22Rv1 (cell line): ENCODE data around the gene CELF4.

Experiments used
- H3K27ac ChIP-seq: fragments of 450-650 bp; 2 replicates; pipeline ENCODE4 v1.5.1; 2017
- CTCF ChIP-seq: fragments of 450-650 bp; IDR thresholded peaks from 2 replicates; pipeline ENCODE4 v1.5.1; 2017; ENCODE audit warnings: mild to moderate bottlenecking
- ZFX ChIP-seq: fragments of 450-650 bp; IDR thresholded peaks from 2 replicates; pipeline ENCODE4 v1.6.1; 2017; ENCODE audit warnings: antibody characterized with exemption, borderline replicate concordance

Gene CELF4

GRCh38 chr18:37307181-37307580, 258.4 kb downstream of the CELF4 start:
- TF ChIP-seq ZFX, result no peak
- no peak for TF ChIP-seq CTCF
- no peak overlapping the region for H3K27ac ChIP-seq

GRCh38 chr18:37306432-37306831, 259.2 kb downstream of the CELF4 start:
- TF ChIP-seq ZFX (no peak), CTCF (no peak)
- H3K27ac ChIP-seq, result no peak overlapping the region

DNA sequence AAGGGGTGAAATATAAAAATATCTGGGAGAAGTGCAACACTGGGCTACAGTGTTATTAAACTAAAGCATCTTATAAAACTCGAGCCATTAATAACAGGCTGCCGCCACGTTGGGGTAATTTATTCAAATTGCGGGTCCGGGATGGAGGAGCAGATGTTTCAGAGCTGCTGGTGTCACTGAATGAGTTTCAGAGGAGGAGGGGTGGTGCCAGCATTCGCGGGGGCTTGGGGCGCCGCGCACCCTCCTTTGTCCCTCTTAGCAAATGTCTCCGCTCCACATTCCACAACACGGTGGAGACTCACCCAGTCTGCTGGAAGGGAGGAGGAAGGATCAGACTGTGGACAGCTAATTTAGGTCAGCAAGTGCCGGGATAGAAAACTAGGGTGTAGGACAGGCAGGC, 260.5 kb downstream of the CELF4 start:
- TF ChIP-seq CTCF (no peak), ZFX (no peak)
- no peak overlapping the region for H3K27ac ChIP-seq

DNA sequence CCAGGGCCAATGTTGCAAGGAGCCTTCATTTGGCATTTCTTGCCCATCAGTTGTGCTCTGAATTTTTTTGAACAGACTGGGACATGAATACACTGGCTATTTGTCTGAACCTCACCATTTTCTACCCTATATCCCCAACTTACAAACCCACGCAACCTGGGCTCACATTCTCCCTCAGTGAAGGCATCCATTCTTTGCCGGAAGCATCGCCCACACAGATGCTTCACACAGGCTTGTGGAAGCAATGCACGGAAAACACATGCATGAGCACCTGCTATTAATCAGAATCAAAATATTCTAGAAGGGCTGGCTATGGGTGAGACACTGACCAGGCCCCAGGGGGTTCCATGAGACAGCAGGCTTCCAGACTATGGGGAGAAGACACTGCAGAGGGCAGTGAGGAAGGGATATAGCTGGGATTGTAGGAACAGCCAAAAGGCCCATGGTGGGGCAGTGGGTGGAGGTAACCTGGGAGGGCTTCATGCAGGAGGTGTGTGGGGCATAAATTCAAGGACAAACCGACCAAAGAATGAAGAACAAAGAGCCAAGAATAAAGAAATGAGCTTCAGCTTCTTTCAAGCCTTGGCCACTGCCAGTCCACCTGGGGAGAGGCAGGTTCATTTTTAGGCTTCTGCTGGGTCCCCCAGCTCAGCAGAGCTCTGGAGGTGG, 261.5 kb downstream of the CELF4 start:
- no peak for TF ChIP-seq ZFX
- no peak for TF ChIP-seq CTCF
- H3K27ac ChIP-seq, result no peak overlapping the region

DNA sequence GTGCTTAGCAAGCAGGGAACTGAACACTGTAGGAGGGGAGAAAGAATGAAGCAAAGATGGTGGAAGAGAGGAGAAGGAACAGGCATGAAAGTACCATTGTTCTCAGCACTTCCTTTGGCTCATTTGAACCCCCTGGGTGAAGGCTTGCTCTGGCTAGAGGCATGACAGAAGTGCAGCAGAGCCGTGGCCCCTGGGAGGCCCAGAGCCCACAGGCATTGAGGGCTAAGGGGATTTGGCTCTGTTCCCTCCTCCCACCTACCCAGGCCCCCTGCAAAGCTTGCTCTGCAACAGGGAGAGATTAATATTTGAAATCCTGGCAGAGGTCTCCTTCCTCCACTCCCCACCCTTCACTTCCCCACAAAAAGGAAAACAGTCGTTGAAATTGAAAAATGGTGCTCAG, 262.6 kb downstream of the CELF4 start:
- TF ChIP-seq CTCF, result no peak
- no peak for TF ChIP-seq ZFX
- H3K27ac ChIP-seq, result no peak overlapping the region

- no peak for TF ChIP-seq ZFX
- no peak for TF ChIP-seq CTCF
- no peak overlapping the region for H3K27ac ChIP-seq
Observed at GRCh38 chr18:37302519-37302918, 263.1 kb downstream of the CELF4 start.

DNA sequence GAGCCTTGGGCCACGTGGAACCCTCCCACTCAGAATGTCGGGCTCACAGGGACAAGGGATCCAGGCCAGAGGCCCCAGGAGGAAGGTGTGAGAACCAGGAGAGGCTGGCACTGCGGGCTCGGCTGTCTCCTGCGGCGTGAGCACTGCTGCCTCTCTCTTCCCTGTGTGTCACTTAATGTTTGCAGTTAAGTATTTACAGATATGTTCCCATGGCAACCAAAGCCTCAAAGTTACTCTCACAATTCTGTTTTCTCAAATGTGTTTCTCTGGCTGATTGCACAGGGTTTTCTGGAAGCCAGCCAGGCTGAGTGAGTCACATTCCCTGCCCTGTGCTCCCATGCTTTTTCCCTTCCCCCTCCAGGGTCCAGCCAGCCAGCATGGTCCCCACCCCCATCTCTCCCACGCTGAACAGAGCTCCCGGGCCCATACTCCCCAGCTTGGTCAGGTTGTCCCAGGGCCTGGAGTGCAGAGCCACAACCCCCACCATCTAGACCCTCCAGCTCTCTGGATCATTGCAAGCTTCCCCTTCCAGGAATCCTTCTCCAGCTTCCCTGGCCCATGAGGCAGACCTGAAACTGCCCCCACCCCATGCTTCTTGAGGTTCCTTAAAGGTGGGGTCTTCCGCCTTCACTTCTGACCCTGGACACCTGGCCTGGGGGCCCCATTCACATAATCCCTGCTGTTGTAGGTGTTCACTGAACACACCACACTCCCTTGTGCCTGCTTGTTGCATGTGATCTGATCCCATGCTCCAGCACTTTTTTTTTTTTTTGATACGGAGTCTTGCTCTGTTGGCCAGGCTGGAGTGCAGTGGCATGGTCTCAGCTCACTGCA, 265.9 kb downstream of the CELF4 start:
- no peak overlapping the region for H3K27ac ChIP-seq
- TF ChIP-seq ZFX, result no peak
- TF ChIP-seq CTCF, result no peak
